Naive thymus-derived CD4-positive, alpha-beta T cell (primary cell): Measurements from ENCODE around the gene GMIP. TPM values are rescaled to one million over a fixed set of nuclear protein-coding genes. Genes with fewer than 3 reads are reported as not detected.
A peak's percentile ranks its signal among the peaks of the same experiment; 100 is the strongest.
"Not testable (repeated sequence)": the region's sequence is repeated elsewhere in the genome, so short reads cannot be mapped to it uniquely, and the experiment has no call there.

ENCODE experiments used
- ATAC-seq: fragments of 150-1000 bp; cut with Tn5 transposase; 2 replicates; pipeline ENCODE4 v1.10.0; 2021; ENCODE audit warnings: mild to moderate bottlenecking, moderate library complexity
- CTCF ChIA-PET: fragments of 350-600 bp; sonication (Branson Sonifier 250); formaldehyde crosslinking; loops from one replicate; lab custom pipeline; 2021; ENCODE audit warnings: antibody characterized with exemption; lab: Charles Lee
- POLR2A ChIA-PET: fragments of 350-600 bp; sonication (Branson Sonifier 250); formaldehyde crosslinking; loops from one replicate; lab custom pipeline; 2021; ENCODE audit warnings: antibody characterized with exemption, inconsistent platforms; lab: Charles Lee
- DNase-seq, 9 donors: peaks; one replicate each; pipeline versions ENCODE4 v3.0.0 to v3.0.0-alpha.2; 2020 to 2022; ENCODE audit warnings: mixed read lengths in 1 of 9
- H3K27ac ChIP-seq: one replicate; pipeline ENCODE4 v1.7.0; 2013; ENCODE audit warnings: mild to moderate bottlenecking, low read depth, low read length, moderate library complexity
- H3K27me3 ChIP-seq, 2 donors: one replicate each; pipeline ENCODE4 v1.7.0; 2013; ENCODE audit warnings: low read length in 2 of 2, mild to moderate bottlenecking in 2 of 2, moderate library complexity in 2 of 2; ENCODE audit not compliant: control insufficient read depth in 2 of 2, insufficient read depth in 2 of 2
- H3K36me3 ChIP-seq, 3 experiments: 1 replicate in 2 of 3; 2 replicates in 1 of 3; pipeline ENCODE4 v1.7.0; 2013; ENCODE audit warnings: low read length in 3 of 3, mild to moderate bottlenecking in 3 of 3, moderate library complexity in 1 of 3; ENCODE audit not compliant: insufficient read depth in 3 of 3, control insufficient read depth in 2 of 3
- H3K4me1 ChIP-seq, 2 donors: one replicate each; pipeline ENCODE4 v1.7.0; 2013; ENCODE audit warnings: low read length in 2 of 2, mild to moderate bottlenecking in 2 of 2, moderate library complexity in 1 of 2; ENCODE audit not compliant: control insufficient read depth in 2 of 2, insufficient read depth in 2 of 2
- H3K4me3 ChIP-seq: 2 replicates; pipeline ENCODE4 v1.7.0; 2013; ENCODE audit warnings: mild to moderate bottlenecking, low read length
- H3K9me3 ChIP-seq, 3 experiments: 1 replicate in 2 of 3; 2 replicates in 1 of 3; pipeline ENCODE4 v1.7.0; 2013; ENCODE audit warnings: low read length in 3 of 3; ENCODE audit not compliant: control insufficient read depth in 2 of 3
- H3K27ac Mint-ChIP-seq, 9 donors: one replicate each; pipeline ENCODE4 v1.8.0; 2020 to 2022; ENCODE audit warnings: mixed read lengths in 9 of 9, mild to moderate bottlenecking in 8 of 9, moderate library complexity in 5 of 9, inconsistent platforms in 2 of 9
- H3K27me3 Mint-ChIP-seq, 5 donors: one replicate each; pipeline ENCODE4 v1.8.0; 2021 to 2022; ENCODE audit warnings: mixed read lengths in 5 of 5, mild to moderate bottlenecking in 1 of 5
- H3K36me3 Mint-ChIP-seq, 5 donors: one replicate each; pipeline ENCODE4 v1.8.0; 2020 to 2022; ENCODE audit warnings: mixed read lengths in 5 of 5, mild to moderate bottlenecking in 3 of 5, inconsistent platforms in 1 of 5
- H3K4me1 Mint-ChIP-seq, 7 donors: one replicate each; pipeline ENCODE4 v1.8.0; 2020 to 2022; ENCODE audit warnings: mixed read lengths in 7 of 7, mild to moderate bottlenecking in 3 of 7, inconsistent platforms in 1 of 7
- H3K4me3 Mint-ChIP-seq, 10 donors: one replicate each; pipeline ENCODE4 v1.8.0; 2020 to 2022; ENCODE audit warnings: mild to moderate bottlenecking in 10 of 10, mixed read lengths in 10 of 10, moderate library complexity in 6 of 10, inconsistent platforms in 2 of 10
- H3K9me3 Mint-ChIP-seq, 11 donors: one replicate each; pipeline ENCODE4 v1.8.0; 2020 to 2022; ENCODE audit warnings: mixed read lengths in 11 of 11, mild to moderate bottlenecking in 4 of 11, inconsistent platforms in 1 of 11, moderate library complexity in 1 of 11
- intact Hi-C, 2 donors: fragments of 100-400 bp; cut with micrococcal nuclease; formaldehyde crosslinking; loops; one replicate each; pipeline ENCODE4 v1.15.1; 2023
- polyA plus RNA-seq, 2 donors: library from polyadenylated mRNA; unstranded; fragments of 300-500 nt; fragmentation: Illumina TruSeq; gene quantifications; one replicate each; pipeline ENCODE4 v1.2.3, GENCODE V29; 2021
- total RNA-seq, 6 experiments: library from RNA in 5 of 6; stranded (reverse) in 5 of 6; gene quantifications; 1 replicate in 5 of 6; 2 replicates in 1 of 6; pipeline ENCODE4 v1.2.3 and lab custom pipeline; 2021 to 2026

GMIP gene
- total and polyA plus RNA-seq, 7 experiments from 2014 or later: 32.9 to 141 (median 99.1) TPM

DNA sequence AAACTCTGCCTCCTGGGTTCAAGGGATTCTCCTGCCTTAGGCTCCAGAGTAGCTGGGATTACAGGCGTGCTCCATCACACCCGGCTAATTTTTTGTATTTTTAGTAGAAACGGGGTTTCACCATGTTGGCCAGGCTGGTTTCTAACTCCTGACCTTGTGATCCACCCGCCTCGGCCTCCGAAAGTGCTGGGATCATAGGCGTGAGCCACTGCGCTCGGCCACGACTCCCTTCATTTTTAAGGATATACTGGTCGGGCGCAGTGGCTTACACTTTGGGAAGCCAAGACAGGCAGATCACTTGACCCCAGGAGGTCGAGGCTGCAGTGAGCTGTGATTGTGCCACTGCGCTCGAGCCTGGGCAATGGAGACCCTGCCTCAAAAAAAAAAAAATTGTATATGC lies 42.7 kb upstream of the GMIP start:
- peaks cover 0 to 12% (median 0%) of the 10 kb centered on the region in 3 experiments for H3K36me3 ChIP-seq
- CTCF ChIA-PET, H3K27me3 ChIP-seq, DNase-seq, H3K4me1 Mint-ChIP-seq, H3K27me3 Mint-ChIP-seq, H3K4me1 ChIP-seq, H3K27ac ChIP-seq, ATAC-seq, H3K27ac Mint-ChIP-seq, H3K4me3 Mint-ChIP-seq, H3K4me3 ChIP-seq: not testable (repeated sequence)
- H3K9me3 ChIP-seq: peaks cover 0 to 53% (median 17%) of the 10 kb centered on the region in 3 experiments
- POLR2A ChIA-PET: interaction anchor here (0.6 to 4.8 kb wide), 10 partner anchors 8 to 182 kb away, joined by 3 to 74 read pairs (median 6); partner anchors contain the start of genes ATP13A1, ZNF101 and ZNF14
- intact Hi-C loops: loop anchor here in 1 of 2 donors (2.0 kb wide), 1 partner anchor 17 kb away; the partner anchor contains the start of gene ZNF101
- H3K36me3 Mint-ChIP-seq: peaks cover 14 to 68% (median 38%) of the 10 kb centered on the region in 5 donors
- peaks cover 0 to 70% (median 43%) of the 10 kb centered on the region in 11 donors for H3K9me3 Mint-ChIP-seq

DNA sequence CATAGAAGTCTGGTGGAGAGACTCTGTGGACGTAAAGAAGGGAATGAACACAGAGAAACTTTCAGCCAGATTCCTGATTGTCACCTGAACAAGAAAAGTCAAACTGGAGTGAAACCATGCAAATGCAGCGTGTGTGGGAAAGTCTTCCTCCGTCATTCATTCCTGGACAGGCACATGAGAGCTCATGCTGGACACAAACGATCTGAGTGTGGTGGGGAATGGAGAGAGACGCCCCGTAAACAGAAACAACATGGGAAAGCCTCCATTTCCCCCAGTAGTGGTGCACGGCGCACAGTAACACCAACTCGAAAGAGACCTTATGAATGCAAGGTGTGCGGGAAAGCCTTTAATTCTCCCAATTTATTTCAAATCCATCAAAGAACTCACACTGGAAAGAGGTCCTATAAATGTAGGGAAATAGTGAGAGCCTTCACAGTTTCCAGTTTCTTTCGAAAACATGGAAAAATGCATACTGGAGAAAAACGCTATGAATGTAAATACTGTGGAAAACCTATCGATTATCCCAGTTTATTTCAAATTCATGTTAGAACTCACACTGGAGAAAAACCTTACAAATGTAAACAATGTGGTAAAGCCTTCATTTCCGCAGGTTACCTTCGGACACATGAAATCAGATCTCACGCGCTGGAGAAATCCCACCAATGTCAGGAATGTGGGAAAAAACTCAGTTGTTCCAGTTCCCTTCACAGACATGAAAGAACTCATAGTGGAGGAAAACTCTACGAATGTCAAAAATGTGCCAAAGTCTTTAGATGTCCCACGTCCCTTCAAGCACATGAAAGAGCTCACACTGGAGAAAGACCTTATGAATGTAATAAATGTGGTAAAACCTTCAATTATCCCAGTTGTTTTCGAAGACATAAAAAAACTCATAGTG lies 36.0 kb upstream of the GMIP start:
- DNase-seq: no peak
- no peak overlapping the region for H3K27ac ChIP-seq
- intact Hi-C loops: no loop called here
- Mint-ChIP-seq H3K36me3 (peaks cover 43 to 95% (median 83%) of the 10 kb centered on the region in 5 donors), H3K4me1 (peaks cover 0 to 23% (median 11%) of the 10 kb centered on the region in 7 donors), H3K9me3 (peaks cover 8 to 98% (median 76%) of the 10 kb centered on the region in 11 donors), H3K27me3 (no peaks in the 10 kb centered on the region), H3K4me3 (peak overlapping the region in 4 of 10 donors; percentile 7 to 48 (median 30)), H3K27ac (peak overlapping the region in 6 of 9 donors; percentile 8 to 44 (median 37))
- ChIA-PET POLR2A (interaction anchor here (0.6 to 5.1 kb wide), 11 partner anchors 7 to 186 kb away, joined by 3 to 48 read pairs (median 4); partner anchors contain the start of genes ZNF101, ZNF14 and ZNF253), CTCF (no interaction called here)
- no peaks in the 10 kb centered on the region for H3K4me1 ChIP-seq
- peak overlapping the region; percentile 10 for H3K4me3 ChIP-seq
- ATAC-seq: no peak
- H3K27me3 ChIP-seq: no peaks in the 10 kb centered on the region
- peaks cover 12 to 95% (median 64%) of the 10 kb centered on the region in 3 experiments for H3K9me3 ChIP-seq
- peaks cover 48 to 78% (median 50%) of the 10 kb centered on the region in 3 experiments for H3K36me3 ChIP-seq

DNA sequence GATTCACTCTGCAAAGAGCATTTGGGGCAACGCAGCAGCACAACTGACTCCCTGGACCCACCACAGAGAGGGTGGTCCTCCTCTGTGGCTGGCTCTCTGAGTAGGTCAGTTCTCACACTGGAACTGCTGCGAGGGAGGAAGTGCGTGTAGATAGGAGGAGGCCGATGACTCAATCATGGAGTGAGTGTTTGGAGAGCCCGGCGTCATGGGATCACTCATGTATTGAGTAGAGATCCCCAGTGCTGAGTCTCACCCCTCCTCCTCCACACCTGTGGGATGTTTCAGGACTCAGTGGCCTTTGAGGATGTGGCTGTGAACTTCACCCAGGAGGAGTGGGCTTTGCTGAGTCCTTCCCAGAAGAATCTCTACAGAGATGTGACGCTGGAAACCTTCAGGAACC lies 34.1 kb upstream of the GMIP start:
- Histone ChIP-seq H3K4me1 (no peaks in the 10 kb centered on the region), H3K27ac (no peak overlapping the region), H3K4me3 (peak overlapping the region; percentile 22), H3K27me3 (no peaks in the 10 kb centered on the region), H3K36me3 (peaks cover 61 to 92% (median 62%) of the 10 kb centered on the region in 3 experiments), H3K9me3 (peaks cover 12 to 92% (median 66%) of the 10 kb centered on the region in 3 experiments)
- ATAC-seq (no peak), DNase-seq (no peak)
- Mint-ChIP-seq H3K4me1 (peaks cover 0 to 26% (median 17%) of the 10 kb centered on the region in 7 donors), H3K27me3 (no peaks in the 10 kb centered on the region), H3K36me3 (peaks cover 37 to 95% (median 77%) of the 10 kb centered on the region in 5 donors), H3K4me3 (peak overlapping the region in 6 of 10 donors; percentile 9 to 71 (median 48)), H3K27ac (peak overlapping the region in 4 of 9 donors; percentile 28 to 58 (median 45)), H3K9me3 (peaks cover 4 to 98% (median 70%) of the 10 kb centered on the region in 11 donors)
- ChIA-PET CTCF (no interaction called here), POLR2A (interaction anchor here (0.9 to 5.1 kb wide), 4 partner anchors 8 to 144 kb away, joined by 3 to 48 read pairs (median 6); partner anchors contain the start of gene ZNF101)
- intact Hi-C loops: no loop called here

DNA sequence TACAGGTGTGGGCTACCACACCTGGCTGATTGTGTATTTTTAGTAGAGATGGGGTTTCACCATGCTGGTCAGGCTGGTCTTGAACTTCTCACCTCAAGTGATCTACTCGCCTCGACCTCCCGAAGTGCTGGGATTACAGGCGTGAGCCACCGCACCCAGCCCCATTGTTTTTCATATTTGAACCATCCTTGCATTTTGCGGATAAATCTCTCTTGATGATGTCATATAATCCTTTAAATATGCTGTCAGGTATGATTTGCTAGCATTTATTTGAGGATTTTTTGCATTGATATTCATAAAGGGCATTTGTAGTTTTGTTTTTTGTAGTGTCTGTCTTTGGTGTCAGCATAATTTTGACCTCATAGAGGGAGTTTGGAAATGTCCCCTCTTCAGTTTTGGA lies 30.9 kb upstream of the GMIP start:
- peaks cover 53 to 92% (median 57%) of the 10 kb centered on the region in 3 experiments for H3K36me3 ChIP-seq
- Mint-ChIP-seq H3K36me3 (peaks cover 31 to 95% (median 78%) of the 10 kb centered on the region in 5 donors), H3K27me3 (no peaks in the 10 kb centered on the region), H3K27ac (peak overlapping the region in 4 of 9 donors; percentile 14 to 59 (median 39)), H3K9me3 (peaks cover 4 to 89% (median 69%) of the 10 kb centered on the region in 11 donors), H3K4me3 (peak overlapping the region in 9 of 10 donors; percentile 37 to 65 (median 51)), H3K4me1 (peaks cover 5 to 53% (median 26%) of the 10 kb centered on the region in 7 donors)
- peaks cover 6 to 73% (median 51%) of the 10 kb centered on the region in 3 experiments for H3K9me3 ChIP-seq
- DNase-seq (no peak), ATAC-seq (no peak)
- ChIA-PET CTCF (no interaction called here), POLR2A (interaction anchor here (1.1 to 5.3 kb wide), 2 partner anchors 10 to 11 kb away, joined by 4 to 33 read pairs; no protein-coding TSS in a partner anchor)
- H3K27me3 ChIP-seq: no peaks in the 10 kb centered on the region
- H3K4me1 ChIP-seq: peaks cover 7 to 17% of the 10 kb centered on the region in 2 donors
- intact Hi-C loops: no loop called here
- H3K27ac ChIP-seq: no peak overlapping the region
- H3K4me3 ChIP-seq: no peak overlapping the region

DNA sequence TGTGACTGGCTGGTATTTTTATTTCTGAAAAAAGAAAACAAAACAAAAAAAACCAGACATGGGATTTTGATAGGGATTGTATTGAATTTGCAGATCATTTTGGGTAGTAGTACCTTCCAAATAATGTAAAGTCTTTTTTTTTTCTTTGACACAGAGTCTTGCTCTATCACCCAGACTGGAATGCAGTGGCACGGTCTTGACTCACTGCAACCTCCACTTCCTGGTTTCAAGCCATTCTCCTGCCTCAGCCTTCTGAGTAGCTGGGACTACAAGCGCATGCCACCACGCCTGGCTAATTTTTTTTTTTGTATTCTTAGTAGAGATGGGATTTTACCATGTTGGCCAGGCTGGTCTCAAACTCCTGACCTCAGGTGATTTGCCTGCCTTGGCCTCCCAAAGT lies 29.4 kb upstream of the GMIP start:
- H3K9me3 ChIP-seq: peaks cover 0 to 58% (median 36%) of the 10 kb centered on the region in 3 experiments
- Mint-ChIP-seq H3K9me3 (peaks cover 4 to 84% (median 54%) of the 10 kb centered on the region in 11 donors), H3K36me3 (peaks cover 23 to 91% (median 63%) of the 10 kb centered on the region in 5 donors), H3K27ac (peak overlapping the region in 1 of 9 donors; percentile 52), H3K4me1 (peaks cover 5 to 58% (median 27%) of the 10 kb centered on the region in 7 donors), H3K4me3 (peak overlapping the region in 4 of 10 donors; percentile 15 to 53 (median 20)), H3K27me3 (peaks cover 0 to 4% (median 0%) of the 10 kb centered on the region in 5 donors)
- H3K4me3 ChIP-seq: no peak overlapping the region
- no peak overlapping the region for H3K27ac ChIP-seq
- CTCF ChIA-PET: interaction anchor here (0.6 kb wide), 1 partner anchor 298 kb away, joined by 3 read pairs; no protein-coding TSS in a partner anchor
- DNase-seq (no peak), ATAC-seq (no peak)
- intact Hi-C loops: no loop called here
- H3K4me1 ChIP-seq: peaks cover 8 to 20% of the 10 kb centered on the region in 2 donors
- H3K36me3 ChIP-seq: peaks cover 38 to 85% (median 43%) of the 10 kb centered on the region in 3 experiments
- no peaks in the 10 kb centered on the region for H3K27me3 ChIP-seq
- POLR2A ChIA-PET: interaction anchor here (0.6 to 5.3 kb wide), 10 partner anchors 9 to 228 kb away, joined by 3 to 33 read pairs (median 4); partner anchors contain the start of genes ZNF14 and ZNF506
